Nephron progenitor cell (in vitro differentiated cells): Measurements from ENCODE around the gene SORCS2.
A peak's percentile ranks its signal among the peaks of the same experiment; 100 is the strongest.

Experiments used
- DNase-seq: peaks from one replicate; pipeline ENCODE4 v3.0.0; 2021
- H3K27ac Mint-ChIP-seq: 2 replicates; pipeline ENCODE4 v1.8.0; 2021; ENCODE audit warnings: mild to moderate bottlenecking, moderate library complexity, mixed read lengths
- H3K27me3 Mint-ChIP-seq: 2 replicates; pipeline ENCODE4 v1.8.0; 2021; ENCODE audit warnings: mild to moderate bottlenecking, low read depth, mixed read lengths; ENCODE audit not compliant: poor library complexity
- H3K36me3 Mint-ChIP-seq: 2 replicates; pipeline ENCODE4 v1.8.0; 2021; ENCODE audit warnings: low read depth, mixed read lengths
- H3K4me1 Mint-ChIP-seq: 2 replicates; pipeline ENCODE4 v1.8.0; 2021; ENCODE audit warnings: mixed read lengths
- H3K4me3 Mint-ChIP-seq: 2 replicates; pipeline ENCODE4 v1.8.0; 2021; ENCODE audit warnings: mild to moderate bottlenecking, moderate library complexity, mixed read lengths
- H3K9me3 Mint-ChIP-seq: 2 replicates; pipeline ENCODE4 v1.8.0; 2021; ENCODE audit warnings: mild to moderate bottlenecking, moderate library complexity, mixed read lengths
- TF ChIP-seq, protein P1 (sequence below): fragments of 200-600 bp; sonication (generic); IDR thresholded peaks from 2 replicates; pipeline ENCODE4 v1.5.0; 2021; ENCODE audit warnings: antibody characterized with exemption

The SORCS2 gene

GRCh38 chr4:7582313-7583097 lies 390.2 kb downstream of the SORCS2 start:
- Mint-ChIP-seq H3K4me1 (peaks cover 9% of the 10 kb centered on the region), H3K36me3 (no peaks in the 10 kb centered on the region), H3K27ac (no peak overlapping the region), H3K4me3 (no peak overlapping the region), H3K27me3 (peaks cover 17% of the 10 kb centered on the region), H3K9me3 (peaks cover 23% of the 10 kb centered on the region)
- TF ChIP-seq, protein P1, sequence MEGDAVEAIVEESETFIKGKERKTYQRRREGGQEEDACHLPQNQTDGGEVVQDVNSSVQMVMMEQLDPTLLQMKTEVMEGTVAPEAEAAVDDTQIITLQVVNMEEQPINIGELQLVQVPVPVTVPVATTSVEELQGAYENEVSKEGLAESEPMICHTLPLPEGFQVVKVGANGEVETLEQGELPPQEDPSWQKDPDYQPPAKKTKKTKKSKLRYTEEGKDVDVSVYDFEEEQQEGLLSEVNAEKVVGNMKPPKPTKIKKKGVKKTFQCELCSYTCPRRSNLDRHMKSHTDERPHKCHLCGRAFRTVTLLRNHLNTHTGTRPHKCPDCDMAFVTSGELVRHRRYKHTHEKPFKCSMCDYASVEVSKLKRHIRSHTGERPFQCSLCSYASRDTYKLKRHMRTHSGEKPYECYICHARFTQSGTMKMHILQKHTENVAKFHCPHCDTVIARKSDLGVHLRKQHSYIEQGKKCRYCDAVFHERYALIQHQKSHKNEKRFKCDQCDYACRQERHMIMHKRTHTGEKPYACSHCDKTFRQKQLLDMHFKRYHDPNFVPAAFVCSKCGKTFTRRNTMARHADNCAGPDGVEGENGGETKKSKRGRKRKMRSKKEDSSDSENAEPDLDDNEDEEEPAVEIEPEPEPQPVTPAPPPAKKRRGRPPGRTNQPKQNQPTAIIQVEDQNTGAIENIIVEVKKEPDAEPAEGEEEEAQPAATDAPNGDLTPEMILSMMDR: no peak
- DNase-seq: no peak

GRCh38 chr4:7584098-7584497 lies 391.8 kb downstream of the SORCS2 start:
- Mint-ChIP-seq H3K27me3 (peaks cover 20% of the 10 kb centered on the region), H3K4me3 (no peak overlapping the region), H3K9me3 (peaks cover 7% of the 10 kb centered on the region), H3K4me1 (peaks cover 25% of the 10 kb centered on the region), H3K27ac (no peak overlapping the region), H3K36me3 (no peaks in the 10 kb centered on the region)
- TF ChIP-seq, protein P1: no peak
- DNase-seq: no peak

GRCh38 chr4:7584606-7585159 lies 392.3 kb downstream of the SORCS2 start:
- H3K4me3 Mint-ChIP-seq: no peak overlapping the region
- peaks cover 28% of the 10 kb centered on the region for H3K4me1 Mint-ChIP-seq
- H3K9me3 Mint-ChIP-seq: peaks cover under 1% of the 10 kb centered on the region
- no peak for DNase-seq
- H3K36me3 Mint-ChIP-seq: no peaks in the 10 kb centered on the region
- TF ChIP-seq, protein P1: no peak
- no peak overlapping the region for H3K27ac Mint-ChIP-seq
- peaks cover 18% of the 10 kb centered on the region for H3K27me3 Mint-ChIP-seq

- TF ChIP-seq, protein P1: no peak
- no peak overlapping the region for H3K27ac Mint-ChIP-seq
- H3K4me1 Mint-ChIP-seq: peaks cover 35% of the 10 kb centered on the region
- DNase-seq: no peak
- no peaks in the 10 kb centered on the region for H3K36me3 Mint-ChIP-seq
- peaks cover 17% of the 10 kb centered on the region for H3K27me3 Mint-ChIP-seq
- no peak overlapping the region for H3K4me3 Mint-ChIP-seq
- no peaks in the 10 kb centered on the region for H3K9me3 Mint-ChIP-seq
Measured at GRCh38 chr4:7585768-7586167, 393.4 kb downstream of the SORCS2 start.

DNA sequence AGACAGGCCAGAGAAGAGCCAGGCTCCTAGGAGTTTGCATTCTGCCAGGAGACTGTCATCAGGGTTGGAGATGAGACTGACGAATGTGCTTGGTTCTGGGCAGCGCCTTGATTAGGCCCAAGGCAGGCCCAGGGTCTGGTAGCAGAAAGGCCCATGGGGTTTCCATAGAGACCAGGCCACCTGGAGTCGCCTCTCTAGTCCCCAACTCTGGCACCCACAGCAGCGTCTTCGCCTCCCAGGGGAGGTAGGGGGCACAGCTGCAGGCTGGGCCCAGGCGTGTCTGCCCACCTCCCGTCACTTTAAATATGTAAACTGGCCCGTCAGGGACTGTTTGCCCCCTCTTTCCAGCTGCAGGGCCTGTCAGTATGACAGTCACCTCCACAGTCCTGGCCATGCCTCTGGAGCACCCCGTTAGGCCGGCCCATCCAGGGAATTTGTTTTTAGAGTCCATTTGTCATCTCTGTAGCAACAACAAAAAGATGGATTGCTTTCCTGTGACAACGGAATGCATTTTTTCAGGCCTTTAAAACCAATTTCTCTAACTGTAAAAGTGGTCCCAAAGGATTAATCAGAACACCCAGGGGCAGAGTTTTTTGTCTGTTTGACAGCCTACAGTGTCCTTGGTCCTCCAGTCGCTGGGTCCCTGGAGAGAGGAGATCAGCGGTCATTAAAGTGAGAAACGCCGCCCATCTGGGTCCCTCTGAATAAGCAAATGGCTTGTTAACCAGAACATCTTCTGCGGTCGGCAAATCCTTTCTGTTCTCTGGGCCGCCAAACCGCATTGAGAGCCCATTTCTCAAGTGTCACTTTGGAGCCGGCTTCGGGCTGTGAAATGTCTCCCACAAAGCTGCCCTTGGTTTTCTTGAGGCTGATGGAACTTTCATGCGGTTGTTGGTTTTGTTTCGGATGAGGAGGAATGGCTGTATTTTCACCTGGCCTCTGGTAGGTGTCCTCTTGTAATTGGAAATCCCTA lies 395.4 kb downstream of the SORCS2 start:
- Mint-ChIP-seq H3K36me3 (no peaks in the 10 kb centered on the region), H3K27me3 (peaks cover 22% of the 10 kb centered on the region), H3K4me1 (peaks cover 40% of the 10 kb centered on the region), H3K9me3 (no peaks in the 10 kb centered on the region), H3K27ac (peak overlapping the region; percentile 75), H3K4me3 (no peak overlapping the region)
- TF ChIP-seq, protein P1: no peak
- no peak for DNase-seq
